ENCODE measurements around the gene CHEK2. TPM values are rescaled to one million over a fixed set of nuclear protein-coding genes. Genes with fewer than 3 reads are reported as not detected.
"Not testable (repeated sequence)": the region's sequence is repeated elsewhere in the genome, so short reads cannot be mapped to it uniquely, and the experiment has no call there.

The CHEK2 gene
- total RNA-seq, 1 donor from 2014 or later: 34.1 TPM

GRCh38 chr22:28682966-28683365, 58.7 kb downstream of the CHEK2 start:
- DNase-seq (ENCODE audit: extremely low spot score, unreplicated experiment); H3K4me3 Mint-ChIP-seq; H3K27me3 Mint-ChIP-seq; H3K9me3 Mint-ChIP-seq; H3K36me3 Mint-ChIP-seq; H3K4me1 Mint-ChIP-seq (ENCODE audit: unreplicated experiment); H3K27ac Mint-ChIP-seq: not testable (repeated sequence)

GRCh38 chr22:28680813-28681490, 60.7 kb downstream of the CHEK2 start:
- H3K27ac Mint-ChIP-seq; H3K36me3 Mint-ChIP-seq; DNase-seq (ENCODE audit: extremely low spot score, unreplicated experiment); H3K4me1 Mint-ChIP-seq (ENCODE audit: unreplicated experiment); H3K9me3 Mint-ChIP-seq; H3K27me3 Mint-ChIP-seq: not testable (repeated sequence)
- H3K4me3 Mint-ChIP-seq: peak overlapping the region; percentile 95

GRCh38 chr22:28679611-28680287, 61.9 kb downstream of the CHEK2 start, which contains the start of gene TTC28:
TTC28 (minus strand) TSS chr22:28679840; CDS start chr22:28679723, 117 bp downstream.
- peak; percentile 94 for DNase-seq (ENCODE audit: extremely low spot score, unreplicated experiment)
- H3K27me3 Mint-ChIP-seq; H3K36me3 Mint-ChIP-seq; H3K9me3 Mint-ChIP-seq; H3K4me1 Mint-ChIP-seq (ENCODE audit: unreplicated experiment): not testable (repeated sequence)
- Mint-ChIP-seq H3K27ac (peak within 1 kb of the TSS; percentile 77), H3K4me3 (peak within 1 kb of the TSS; percentile 95)

- not testable (repeated sequence) for H3K27ac Mint-ChIP-seq; H3K27me3 Mint-ChIP-seq; H3K4me1 Mint-ChIP-seq (ENCODE audit: unreplicated experiment); DNase-seq (ENCODE audit: extremely low spot score, unreplicated experiment); H3K36me3 Mint-ChIP-seq; H3K9me3 Mint-ChIP-seq
- H3K4me3 Mint-ChIP-seq: peak overlapping the region; percentile 87
Observed at GRCh38 chr22:28678778-28679610, 62.6 kb downstream of the CHEK2 start.

- not testable (repeated sequence) for H3K9me3 Mint-ChIP-seq; DNase-seq (ENCODE audit: extremely low spot score, unreplicated experiment); H3K36me3 Mint-ChIP-seq; H3K4me1 Mint-ChIP-seq (ENCODE audit: unreplicated experiment); H3K27me3 Mint-ChIP-seq
- peak overlapping the region; percentile 87 for H3K4me3 Mint-ChIP-seq
- H3K27ac Mint-ChIP-seq: peak overlapping the region; percentile 65
Observed at GRCh38 chr22:28678170-28678569, 63.5 kb downstream of the CHEK2 start.

- Mint-ChIP-seq H3K36me3 (peaks cover 11% of the 10 kb centered on the region), H3K27ac (no peak overlapping the region), H3K9me3 (no peaks in the 10 kb centered on the region), H3K4me3 (no peak overlapping the region), H3K27me3 (no peaks in the 10 kb centered on the region), H3K4me1 (ENCODE audit: unreplicated experiment) (peaks cover 9% of the 10 kb centered on the region)
- no peak for TF ChIP-seq CTCF (conservative IDR thresholded peaks at IDR 0.05)
- DNase-seq (ENCODE audit: extremely low spot score, unreplicated experiment): no peak
Observed at GRCh38 chr22:28674121-28674563, 67.5 kb downstream of the CHEK2 start.

- DNase-seq (ENCODE audit: extremely low spot score, unreplicated experiment): no peak
- Mint-ChIP-seq H3K4me1 (ENCODE audit: unreplicated experiment) (peaks cover 4% of the 10 kb centered on the region), H3K27me3 (no peaks in the 10 kb centered on the region), H3K4me3 (no peak overlapping the region), H3K36me3 (peaks cover 11% of the 10 kb centered on the region), H3K9me3 (no peaks in the 10 kb centered on the region), H3K27ac (no peak overlapping the region)
- TF ChIP-seq CTCF (conservative IDR thresholded peaks at IDR 0.05): no peak
Observed at GRCh38 chr22:28670756-28671155, 70.9 kb downstream of the CHEK2 start.

GRCh38 chr22:28670161-28670560, 71.5 kb downstream of the CHEK2 start:
- peaks cover 11% of the 10 kb centered on the region for H3K36me3 Mint-ChIP-seq
- no peak overlapping the region for H3K27ac Mint-ChIP-seq
- H3K4me1 Mint-ChIP-seq (ENCODE audit: unreplicated experiment): peaks cover 4% of the 10 kb centered on the region
- no peaks in the 10 kb centered on the region for H3K27me3 Mint-ChIP-seq
- H3K4me3 Mint-ChIP-seq: no peak overlapping the region
- TF ChIP-seq CTCF (conservative IDR thresholded peaks at IDR 0.05): no peak
- no peaks in the 10 kb centered on the region for H3K9me3 Mint-ChIP-seq
- no peak for DNase-seq (ENCODE audit: extremely low spot score, unreplicated experiment)

Measured in type B pancreatic cell (in vitro differentiated cells).